ENCODE measurements around the gene NPIPB2. TPM values are rescaled to one million over a fixed set of nuclear protein-coding genes. Genes with fewer than 3 reads are reported as not detected.

The NPIPB2 gene
- polyA plus RNA-seq, 1 donor (not counting 4 experiments of a cell fraction or from before 2014, with no cell fraction given), result 5.5 TPM

GRCh38 chr16:11957591-11958395 lies 15.9 kb upstream of the NPIPB2 start:
- FAIRE-seq (no peak), DNase-seq (ENCODE audit: low read depth, low spot score) (no peak)
- Histone ChIP-seq H4K20me1 (ENCODE audit: control insufficient read depth, extremely low read depth, insufficient read depth, low read length) (no peaks in the 10 kb centered on the region), H3K4me2 (ENCODE audit: control insufficient read depth, extremely low read depth, insufficient read depth, low read depth, low read length) (no peak overlapping the region), H3K4me3 (ENCODE audit: control insufficient read depth in 2 of 3, extremely low read depth in 1 of 3, insufficient read depth in 2 of 3, low read depth in 1 of 3, low read length in 3 of 3) (no peak overlapping the region), H3K36me3 (ENCODE audit: control insufficient read depth in 2 of 2, extremely low read depth in 1 of 2, insufficient read depth in 2 of 2, low read length in 2 of 2) (no peaks in the 10 kb centered on the region), H2AFZ (ENCODE audit: control insufficient read depth, low read length) (no peak overlapping the region), H3K79me2 (ENCODE audit: control insufficient read depth, insufficient read depth, low read length) (no peaks in the 10 kb centered on the region), H3K9me1 (ENCODE audit: control insufficient read depth, extremely low read depth, insufficient read depth, low read length) (no peaks in the 10 kb centered on the region), H3K9me3 (ENCODE audit: control insufficient read depth, low read depth, low read length) (no peaks in the 10 kb centered on the region), H3K27ac (ENCODE audit: control insufficient read depth, insufficient read depth, low read length) (no peak overlapping the region), H3K27me3 (ENCODE audit: control insufficient read depth, extremely low read depth, insufficient read depth, low read length) (no peaks in the 10 kb centered on the region), H3K9ac (ENCODE audit: control insufficient read depth, extremely low read depth, insufficient read depth, low read length) (no peak overlapping the region), H3K4me1 (ENCODE audit: control insufficient read depth, extremely low read depth, insufficient read depth, low read length) (peaks cover 13% of the 10 kb centered on the region)
- TF ChIP-seq EZH2 (IDR thresholded peaks at IDR 0.05; ENCODE audit: low read length) (no peak), CTCF (optimal IDR thresholded peaks at IDR 0.05 in 1 of 3, IDR thresholded peaks at IDR 0.05 in 1 of 3, conservative IDR thresholded peaks at IDR 0.05 in 1 of 3; ENCODE audit: extremely low read depth in 1 of 3, insufficient read depth in 2 of 3, low read length in 3 of 3) (no peak)
- dilution Hi-C loops (cut with MboI; ENCODE audit: extremely low pct_ligation_motif_present, low sequenced_read_pairs), result no loop called here

GRCh38 chr16:11956558-11956957 lies 14.7 kb upstream of the NPIPB2 start:
- Histone ChIP-seq H4K20me1 (ENCODE audit: control insufficient read depth, extremely low read depth, insufficient read depth, low read length) (no peaks in the 10 kb centered on the region), H3K27ac (ENCODE audit: control insufficient read depth, insufficient read depth, low read length) (no peak overlapping the region), H3K27me3 (ENCODE audit: control insufficient read depth, extremely low read depth, insufficient read depth, low read length) (no peaks in the 10 kb centered on the region), H3K4me3 (ENCODE audit: control insufficient read depth in 2 of 3, extremely low read depth in 1 of 3, insufficient read depth in 2 of 3, low read depth in 1 of 3, low read length in 3 of 3) (no peak overlapping the region), H2AFZ (ENCODE audit: control insufficient read depth, low read length) (no peak overlapping the region), H3K9ac (ENCODE audit: control insufficient read depth, extremely low read depth, insufficient read depth, low read length) (no peak overlapping the region), H3K9me3 (ENCODE audit: control insufficient read depth, low read depth, low read length) (no peaks in the 10 kb centered on the region), H3K4me2 (ENCODE audit: control insufficient read depth, extremely low read depth, insufficient read depth, low read depth, low read length) (no peak overlapping the region), H3K4me1 (ENCODE audit: control insufficient read depth, extremely low read depth, insufficient read depth, low read length) (peaks cover 13% of the 10 kb centered on the region), H3K9me1 (ENCODE audit: control insufficient read depth, extremely low read depth, insufficient read depth, low read length) (no peaks in the 10 kb centered on the region), H3K79me2 (ENCODE audit: control insufficient read depth, insufficient read depth, low read length) (no peaks in the 10 kb centered on the region), H3K36me3 (ENCODE audit: control insufficient read depth in 2 of 2, extremely low read depth in 1 of 2, insufficient read depth in 2 of 2, low read length in 2 of 2) (no peaks in the 10 kb centered on the region)
- dilution Hi-C loops (cut with MboI; ENCODE audit: extremely low pct_ligation_motif_present, low sequenced_read_pairs), result no loop called here
- DNase-seq (ENCODE audit: low read depth, low spot score) (no peak), FAIRE-seq (no peak)
- no peak for TF ChIP-seq CTCF (optimal IDR thresholded peaks at IDR 0.05 in 1 of 3, IDR thresholded peaks at IDR 0.05 in 1 of 3, conservative IDR thresholded peaks at IDR 0.05 in 1 of 3; ENCODE audit: extremely low read depth in 1 of 3, insufficient read depth in 2 of 3, low read length in 3 of 3)
- no peak for TF ChIP-seq EZH2 (IDR thresholded peaks at IDR 0.05; ENCODE audit: low read length)
